Parathyroid adenoma (tissue), 2 donors: Measurements from ENCODE around the gene MCM10.

Source experiments
- H2AFZ ChIP-seq: fragments of 300-600 bp; sonication (generic); one replicate; pipeline ENCODE4 v1.7.0; 2017; ENCODE audit warnings: antibody characterized with exemption, mild to moderate bottlenecking
- H3K27ac ChIP-seq: fragments of 300-600 bp; sonication (generic); one replicate; pipeline ENCODE4 v1.7.0; 2017
- H3K27me3 ChIP-seq: fragments of 300-600 bp; sonication (generic); one replicate; pipeline ENCODE4 v1.7.0; 2017; ENCODE audit warnings: low read length; ENCODE audit not compliant: control insufficient read depth, insufficient read depth
- H3K36me3 ChIP-seq: fragments of 300-600 bp; sonication (generic); one replicate; pipeline ENCODE4 v1.7.0; 2017; ENCODE audit warnings: low read length; ENCODE audit not compliant: control insufficient read depth, insufficient read depth
- H3K4me1 ChIP-seq: fragments of 300-600 bp; sonication (generic); one replicate; pipeline ENCODE4 v1.7.0; 2017; ENCODE audit warnings: control low read depth
- H3K4me2 ChIP-seq: fragments of 300-600 bp; sonication (generic); one replicate; pipeline ENCODE4 v1.7.0; 2017; ENCODE audit warnings: low read length
- H3K4me3 ChIP-seq: fragments of 300-600 bp; sonication (generic); one replicate; pipeline ENCODE4 v1.7.0; 2017; ENCODE audit warnings: low read depth, low read length
- H3K79me2 ChIP-seq: fragments of 300-600 bp; sonication (generic); one replicate; pipeline ENCODE4 v1.7.0; 2017; ENCODE audit warnings: control low read depth
- H3K9ac ChIP-seq: fragments of 300-600 bp; sonication (generic); one replicate; pipeline ENCODE4 v1.7.0; 2017; ENCODE audit warnings: mild to moderate bottlenecking
- H3K9me3 ChIP-seq: fragments of 300-600 bp; sonication (generic); one replicate; pipeline ENCODE4 v1.7.0; 2017; ENCODE audit warnings: low read length; ENCODE audit not compliant: control insufficient read depth
- TF ChIP-seq, protein P1 (sequence below): fragments of 300-600 bp; sonication (generic); IDR thresholded peaks from one replicate; pipeline ENCODE4 v1.7.0; 2017; ENCODE audit warnings: antibody characterized with exemption, mild to moderate bottlenecking
- donor health status: primary hyperparathyroidism.

The MCM10 gene

GRCh38 chr10:13247784-13248183, 86.4 kb downstream of the MCM10 start:
- Histone ChIP-seq H3K4me1 (no peaks in the 10 kb centered on the region), H3K9ac (no peak overlapping the region), H3K27ac (no peak overlapping the region), H3K27me3 (no peaks in the 10 kb centered on the region), H3K79me2 (no peaks in the 10 kb centered on the region), H3K36me3 (no peaks in the 10 kb centered on the region), H2AFZ (no peak overlapping the region), H3K9me3 (no peaks in the 10 kb centered on the region), H3K4me2 (no peak overlapping the region), H3K4me3 (no peak overlapping the region)
- TF ChIP-seq, protein P1, sequence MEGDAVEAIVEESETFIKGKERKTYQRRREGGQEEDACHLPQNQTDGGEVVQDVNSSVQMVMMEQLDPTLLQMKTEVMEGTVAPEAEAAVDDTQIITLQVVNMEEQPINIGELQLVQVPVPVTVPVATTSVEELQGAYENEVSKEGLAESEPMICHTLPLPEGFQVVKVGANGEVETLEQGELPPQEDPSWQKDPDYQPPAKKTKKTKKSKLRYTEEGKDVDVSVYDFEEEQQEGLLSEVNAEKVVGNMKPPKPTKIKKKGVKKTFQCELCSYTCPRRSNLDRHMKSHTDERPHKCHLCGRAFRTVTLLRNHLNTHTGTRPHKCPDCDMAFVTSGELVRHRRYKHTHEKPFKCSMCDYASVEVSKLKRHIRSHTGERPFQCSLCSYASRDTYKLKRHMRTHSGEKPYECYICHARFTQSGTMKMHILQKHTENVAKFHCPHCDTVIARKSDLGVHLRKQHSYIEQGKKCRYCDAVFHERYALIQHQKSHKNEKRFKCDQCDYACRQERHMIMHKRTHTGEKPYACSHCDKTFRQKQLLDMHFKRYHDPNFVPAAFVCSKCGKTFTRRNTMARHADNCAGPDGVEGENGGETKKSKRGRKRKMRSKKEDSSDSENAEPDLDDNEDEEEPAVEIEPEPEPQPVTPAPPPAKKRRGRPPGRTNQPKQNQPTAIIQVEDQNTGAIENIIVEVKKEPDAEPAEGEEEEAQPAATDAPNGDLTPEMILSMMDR = no peak

DNA sequence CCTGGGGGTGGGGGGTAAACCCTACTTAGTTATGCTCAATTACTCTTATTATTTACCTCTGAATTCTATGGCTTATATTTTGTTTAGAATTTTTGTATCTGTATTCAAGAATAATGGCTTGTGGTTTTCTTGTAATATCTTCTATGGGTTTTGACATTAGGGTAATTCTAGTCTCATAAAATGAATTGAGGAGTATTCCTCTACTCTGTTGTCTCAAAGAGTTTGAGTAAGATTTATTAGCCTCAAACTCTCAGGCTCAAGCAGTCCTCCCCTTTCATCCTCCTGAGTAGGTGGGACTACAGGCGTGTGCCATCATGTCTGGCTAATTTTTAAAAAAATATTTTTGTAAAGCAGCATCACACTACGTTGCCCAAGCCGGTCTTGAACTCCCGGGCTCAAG, 92.4 kb downstream of the MCM10 start:
- H3K4me2 ChIP-seq = no peak overlapping the region
- H3K79me2 ChIP-seq = no peaks in the 10 kb centered on the region
- TF ChIP-seq, protein P1 = no peak
- H3K9ac ChIP-seq = no peak overlapping the region
- H3K9me3 ChIP-seq = no peaks in the 10 kb centered on the region
- H3K4me1 ChIP-seq = no peaks in the 10 kb centered on the region
- H3K27me3 ChIP-seq = no peaks in the 10 kb centered on the region
- no peaks in the 10 kb centered on the region for H3K36me3 ChIP-seq
- no peak overlapping the region for H2AFZ ChIP-seq
- H3K4me3 ChIP-seq = no peak overlapping the region
- no peak overlapping the region for H3K27ac ChIP-seq

GRCh38 chr10:13256627-13257026, 95.3 kb downstream of the MCM10 start:
- H3K4me1 ChIP-seq = no peaks in the 10 kb centered on the region
- no peak overlapping the region for H3K27ac ChIP-seq
- H3K27me3 ChIP-seq = no peaks in the 10 kb centered on the region
- no peaks in the 10 kb centered on the region for H3K36me3 ChIP-seq
- no peak overlapping the region for H3K9ac ChIP-seq
- no peak overlapping the region for H2AFZ ChIP-seq
- H3K79me2 ChIP-seq = no peaks in the 10 kb centered on the region
- H3K9me3 ChIP-seq = no peaks in the 10 kb centered on the region
- H3K4me3 ChIP-seq = no peak overlapping the region
- no peak overlapping the region for H3K4me2 ChIP-seq
- TF ChIP-seq, protein P1 = no peak

GRCh38 chr10:13257621-13258140, 96.3 kb downstream of the MCM10 start:
- Histone ChIP-seq H3K4me1 (no peaks in the 10 kb centered on the region), H3K9me3 (no peaks in the 10 kb centered on the region), H3K9ac (no peak overlapping the region)

More at GRCh38 chr10:13257621-13258140, 96.3 kb downstream of the MCM10 start:
- Histone ChIP-seq H3K4me3 (no peak overlapping the region), H3K79me2 (no peaks in the 10 kb centered on the region), H3K27me3 (no peaks in the 10 kb centered on the region), H3K36me3 (no peaks in the 10 kb centered on the region), H2AFZ (no peak overlapping the region), H3K27ac (no peak overlapping the region), H3K4me2 (no peak overlapping the region)
- TF ChIP-seq, protein P1 = no peak
